Muscle of arm (tissue), 12 donors: ENCODE data around the gene BRI3. TPM values are rescaled to one million over a fixed set of nuclear protein-coding genes. Genes with fewer than 3 reads are reported as not detected.

ENCODE experiments used
- DNase-seq: peaks from one replicate; pipeline ENCODE4 v3.0.0-alpha.2; 2013
- polyA plus RNA-seq, 12 donors: library from polyadenylated mRNA; unstranded; fragments of 120-200 nt; gene quantifications; one replicate each; pipeline ENCODE4 v1.2.1, GENCODE V29; 2013; ENCODE audit not compliant: insufficient read length in 12 of 12

The BRI3 gene
- polyA plus RNA-seq, 12 donors = 60.2 to 110 (median 88.2) TPM; not detected in 1

DNA sequence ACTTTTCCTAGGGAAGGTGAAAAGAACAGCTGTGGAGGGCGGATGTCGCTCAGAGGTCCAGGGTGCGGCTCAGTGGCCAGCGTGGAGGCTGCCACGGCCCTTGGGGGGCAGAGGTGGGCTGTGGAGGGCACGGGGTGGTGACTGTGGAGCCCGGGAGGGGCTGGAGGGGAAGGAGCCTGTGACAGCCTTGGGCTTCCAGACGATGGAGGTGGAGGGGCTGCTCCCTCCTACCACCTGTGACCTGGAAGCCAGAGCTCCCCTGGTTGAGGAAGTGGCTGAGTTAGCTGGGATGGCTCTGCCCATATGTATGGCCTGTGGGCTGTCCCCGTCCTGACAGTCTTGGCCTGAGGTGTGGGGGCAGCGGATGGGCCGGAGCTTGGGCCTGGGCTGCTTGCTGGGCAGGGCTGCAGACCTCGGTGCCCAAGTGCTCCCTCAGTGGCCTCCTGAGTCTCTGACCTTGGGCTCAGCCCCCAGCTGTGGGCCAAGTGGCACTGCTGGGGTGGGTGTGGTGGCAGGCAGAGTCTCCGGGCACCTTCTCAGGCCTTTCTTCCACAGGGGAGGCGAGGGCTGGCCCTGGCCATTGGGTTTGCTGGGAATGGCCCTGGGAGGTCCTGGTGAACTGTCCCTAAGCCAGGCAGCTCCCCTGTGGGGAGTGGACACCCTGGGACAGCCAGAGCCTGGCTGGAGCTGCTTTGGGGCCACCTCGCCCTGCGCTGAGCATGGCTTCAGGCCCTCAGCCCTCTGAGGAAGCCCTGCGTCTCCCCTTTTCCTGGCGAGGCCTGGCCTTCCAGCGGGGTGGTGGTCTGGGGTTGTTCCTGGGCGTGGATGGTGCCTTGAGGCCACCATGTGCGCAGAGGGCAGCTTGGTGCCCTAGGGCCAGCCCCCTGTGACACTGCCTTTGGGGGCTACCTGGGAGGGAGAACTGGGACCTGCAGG is 3.9 kb downstream of the BRI3 start:
- no peak for DNase-seq

DNA sequence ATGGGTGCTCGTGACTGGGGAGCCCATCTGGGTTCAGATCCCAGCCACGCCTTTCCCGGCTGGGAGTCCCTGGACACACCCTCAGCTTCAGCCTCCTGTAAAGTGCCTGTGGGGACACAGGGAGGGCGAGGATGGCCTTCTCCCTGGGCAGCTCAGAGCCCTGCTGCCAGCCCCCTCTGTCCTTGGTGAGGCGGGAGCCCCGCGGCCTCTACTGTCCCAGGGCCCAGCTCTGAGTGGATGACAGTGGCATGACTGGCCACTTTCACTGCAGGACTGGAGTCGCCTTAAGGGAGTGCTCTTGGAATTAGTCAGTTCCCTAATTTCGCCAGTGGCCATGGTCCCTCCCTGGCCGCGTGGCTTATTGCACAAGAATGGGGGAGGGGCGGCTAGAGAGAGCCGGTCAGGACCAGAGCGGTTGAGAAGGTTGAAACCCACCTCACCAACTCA is 4.6 kb downstream of the BRI3 start:
- peak; percentile 15 for DNase-seq

DNA sequence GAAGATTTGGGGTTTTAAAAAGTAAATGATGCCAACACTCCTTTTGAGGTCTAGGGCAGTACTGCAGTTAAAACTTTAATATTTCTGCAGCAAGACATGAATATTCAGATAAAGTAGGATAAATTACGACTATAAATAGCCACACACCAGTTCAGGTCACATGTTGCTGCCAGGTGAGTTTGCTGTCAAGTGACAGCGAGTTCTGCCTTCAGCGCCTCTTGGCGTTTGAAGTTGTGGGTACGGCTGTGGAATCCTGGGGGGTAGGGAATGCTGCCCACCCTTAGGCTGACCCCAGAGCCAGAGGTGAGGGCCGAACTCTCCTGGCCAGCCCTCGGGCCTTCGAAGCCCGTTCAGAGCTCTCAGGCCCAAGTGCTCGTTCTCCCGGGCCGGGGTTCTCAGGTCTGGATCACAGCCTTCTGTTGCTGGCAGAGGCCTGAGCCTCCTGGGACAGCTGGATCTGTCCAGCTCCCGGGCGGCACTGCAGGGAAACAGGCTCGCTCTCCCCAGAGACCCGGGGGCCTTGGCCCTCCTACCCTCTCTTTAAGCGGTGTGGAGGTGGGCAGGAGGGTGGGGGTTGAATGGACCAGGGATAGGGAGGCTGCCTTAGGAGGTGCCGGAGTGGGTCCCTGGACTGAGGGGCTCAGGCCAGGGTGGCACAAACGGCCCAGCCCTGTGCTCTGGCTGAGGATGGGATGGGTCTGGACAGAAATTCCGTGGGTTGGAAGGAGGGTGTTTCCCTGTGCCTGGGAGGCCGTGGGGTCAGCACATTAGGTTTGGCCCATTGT is 5.4 kb downstream of the BRI3 start:
- DNase-seq = no peak

DNA sequence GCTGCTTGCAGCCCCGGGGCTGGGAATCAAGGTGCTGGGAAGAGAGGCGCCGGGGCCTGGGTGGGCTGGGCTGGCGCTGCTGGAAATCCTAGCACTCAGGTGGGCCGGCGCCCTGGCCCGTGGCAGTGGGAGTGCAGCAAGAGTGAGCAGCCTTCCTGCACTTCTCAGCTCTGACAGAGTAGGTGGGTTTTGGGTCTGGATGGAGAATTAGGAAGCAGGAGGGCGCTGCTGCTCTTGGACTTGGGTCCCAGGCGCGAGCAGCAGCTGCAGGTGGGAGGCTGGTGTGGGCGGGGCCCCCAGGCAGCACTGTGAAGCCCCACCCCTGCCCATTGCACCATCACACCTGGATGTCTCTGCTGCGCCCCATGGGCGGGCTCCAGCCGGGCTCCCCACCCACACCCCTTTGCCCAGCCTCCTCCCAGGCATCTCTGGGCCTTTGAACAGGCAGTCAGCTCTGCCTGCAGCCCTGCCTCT is 6.0 kb downstream of the BRI3 start:
- no peak for DNase-seq

DNA sequence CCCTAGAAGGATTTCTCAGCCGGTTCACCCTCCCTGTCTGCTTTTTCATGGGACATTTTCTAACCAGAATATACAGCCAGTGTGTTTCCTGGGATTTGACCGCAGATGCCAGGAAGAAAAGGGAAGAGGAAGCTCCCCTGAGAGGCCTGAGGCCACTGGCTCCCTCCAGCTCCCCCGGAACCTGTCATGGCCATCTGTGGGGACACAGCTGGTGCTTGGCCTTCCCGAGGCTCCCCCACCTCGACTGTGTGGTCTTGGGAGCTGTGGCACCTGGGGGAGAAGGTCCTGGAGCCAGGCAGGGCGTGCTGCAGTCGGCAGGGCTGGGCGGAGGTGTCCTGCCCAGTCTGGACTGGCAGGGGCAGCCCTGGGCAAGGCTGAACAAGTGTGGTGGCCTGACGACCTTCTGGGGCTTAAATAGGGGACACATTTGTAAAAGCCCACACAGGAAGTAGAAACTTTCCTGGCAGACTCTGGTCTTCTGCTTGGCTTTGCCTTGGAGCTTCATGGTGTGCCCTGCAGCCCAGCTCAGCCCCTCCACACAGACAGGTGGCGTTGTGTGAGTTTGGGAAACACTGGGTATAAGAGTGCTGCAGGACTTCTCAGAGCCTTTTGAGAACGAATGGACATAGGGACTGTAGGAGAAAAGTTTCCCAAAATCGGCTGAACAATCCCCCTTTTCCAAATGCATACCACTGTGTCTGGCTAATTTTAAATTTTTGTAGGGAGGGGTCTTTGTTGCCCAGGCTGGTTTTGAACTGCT is 6.8 kb downstream of the BRI3 start:
- no peak for DNase-seq

DNA sequence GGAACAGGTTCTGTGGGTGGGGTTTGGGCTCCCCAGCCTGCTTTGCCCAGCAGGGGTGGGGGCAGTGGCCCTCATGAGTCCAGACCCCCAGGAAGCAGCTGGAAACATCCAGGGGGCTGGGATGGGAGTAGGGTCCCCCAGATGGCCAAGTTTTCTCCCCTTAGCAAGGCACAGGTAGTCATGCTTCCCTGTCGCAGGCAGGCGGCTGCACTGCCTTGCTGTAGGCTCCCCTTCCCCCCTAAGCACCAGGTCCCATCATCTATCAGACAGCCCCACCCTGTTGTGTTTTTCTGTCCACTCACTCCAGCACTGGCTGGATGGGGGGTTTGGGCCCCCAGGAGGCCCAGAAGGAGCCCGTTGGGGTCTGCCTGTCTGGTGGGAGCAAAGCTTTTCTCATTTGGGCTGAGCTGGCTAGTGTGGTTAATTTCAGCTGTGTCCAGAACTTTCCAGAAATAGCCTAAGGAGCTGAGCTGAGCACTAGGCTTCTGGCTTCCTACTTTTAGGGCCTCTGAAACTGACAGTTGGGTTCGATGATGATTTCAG is 7.9 kb downstream of the BRI3 start:
- DNase-seq = no peak

DNA sequence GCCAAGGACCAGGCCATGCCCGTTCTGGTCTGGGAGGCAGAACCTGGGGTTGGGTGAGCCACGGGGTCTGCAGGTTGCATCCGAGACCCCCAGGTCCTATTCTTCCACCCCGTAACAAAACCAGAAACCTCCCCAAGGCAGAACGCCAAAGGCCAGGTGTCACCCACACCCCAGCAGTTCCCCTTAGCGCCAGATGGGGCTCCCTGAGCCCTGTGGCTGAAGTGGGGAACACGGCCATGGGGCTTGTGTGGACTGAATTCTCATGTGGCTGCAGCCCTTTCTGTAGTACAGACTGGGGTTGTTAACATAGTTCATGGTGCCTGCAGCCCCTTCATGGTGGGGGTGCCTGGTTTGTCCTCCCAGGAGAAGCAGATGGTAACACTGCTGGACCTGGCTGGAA is 10.2 kb downstream of the BRI3 start:
- no peak for DNase-seq

DNA sequence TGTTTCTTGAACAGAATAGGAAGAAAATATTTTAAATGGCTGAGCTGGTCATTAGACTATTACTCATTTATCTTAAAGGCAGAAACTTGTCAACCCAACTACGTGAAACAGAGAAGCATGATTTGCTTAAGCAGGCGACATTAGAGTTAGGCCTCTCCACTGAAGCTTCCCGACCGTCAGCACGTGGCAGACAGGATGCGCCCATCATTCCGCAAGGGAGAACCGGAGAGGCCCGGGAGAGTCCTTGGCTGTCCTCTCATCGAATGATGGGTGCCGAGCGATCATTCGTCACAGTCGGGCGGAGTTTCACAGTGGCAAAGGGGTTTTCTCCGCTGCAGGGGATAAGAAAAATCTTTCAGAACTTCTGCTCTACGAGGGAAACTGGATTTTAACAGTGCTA is 11.8 kb downstream of the BRI3 start:
- no peak for DNase-seq

DNA sequence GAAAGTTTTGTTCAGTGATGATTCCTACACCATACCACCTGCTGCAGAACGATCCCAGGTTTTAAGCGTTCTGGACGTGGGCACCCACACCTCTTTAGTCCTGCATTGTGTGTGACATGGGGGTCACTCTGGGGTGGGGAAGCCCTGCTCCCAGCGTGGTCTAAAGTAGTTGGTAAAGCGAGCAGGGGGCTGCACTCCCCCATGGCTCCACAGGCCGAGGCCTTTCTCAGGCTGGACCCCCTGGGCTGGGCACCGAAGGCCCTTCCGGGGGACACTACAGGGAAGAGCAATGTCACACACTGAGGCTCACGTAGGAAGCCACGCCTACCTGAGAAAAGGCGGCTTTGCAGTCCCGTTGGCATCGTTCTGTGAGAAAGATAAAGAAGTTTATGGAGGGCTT is 12.3 kb downstream of the BRI3 start:
- DNase-seq = no peak

DNA sequence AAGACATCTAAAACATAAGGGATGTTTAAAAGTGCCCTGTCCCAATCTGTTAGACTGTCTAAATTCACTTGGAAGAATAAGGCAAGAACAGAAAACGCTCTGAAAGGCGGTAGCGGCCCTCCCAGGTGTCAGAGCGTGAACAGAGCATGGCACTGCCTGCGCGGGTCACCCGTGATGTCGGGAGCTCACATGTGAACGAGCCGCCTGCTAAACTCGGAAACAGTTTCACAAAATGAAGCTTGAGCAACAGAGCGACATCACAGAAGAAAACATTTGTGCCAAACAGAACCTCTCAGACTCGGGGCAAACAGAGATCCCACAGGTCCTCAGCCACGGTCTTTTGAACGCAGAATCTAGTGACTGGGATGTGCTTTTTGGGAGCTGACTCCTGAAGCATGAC is 12.8 kb downstream of the BRI3 start:
- no peak for DNase-seq

DNA sequence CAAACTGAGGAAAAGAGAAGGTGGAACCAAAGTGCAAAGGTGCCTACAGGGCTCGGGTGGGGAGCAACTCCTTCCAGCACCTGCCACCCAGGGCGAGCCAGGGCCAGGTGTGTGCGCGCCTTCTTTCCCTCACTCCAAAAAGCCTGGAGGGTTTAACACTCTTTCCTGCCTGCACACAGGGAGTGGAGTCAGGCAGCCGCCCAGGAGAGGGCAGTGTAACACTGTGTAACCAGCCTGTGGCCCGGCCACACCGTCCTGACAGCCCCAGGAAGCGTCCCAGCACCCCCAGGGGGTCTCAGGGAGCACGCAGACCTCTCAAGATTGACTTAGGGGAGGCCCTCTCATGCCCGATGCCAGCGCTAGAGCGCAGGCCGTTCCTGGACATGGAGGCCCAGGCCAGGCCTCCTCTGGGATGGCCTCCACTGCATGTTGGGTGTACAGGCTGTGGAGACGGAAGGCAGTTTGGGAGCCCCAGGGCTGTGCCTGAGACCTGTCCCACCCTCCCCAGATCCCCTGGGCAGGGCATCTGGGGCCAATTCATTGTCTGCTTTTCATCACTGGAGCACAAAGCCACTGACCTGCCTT is 13.4 kb downstream of the BRI3 start:
- peak; percentile 26 for DNase-seq

DNA sequence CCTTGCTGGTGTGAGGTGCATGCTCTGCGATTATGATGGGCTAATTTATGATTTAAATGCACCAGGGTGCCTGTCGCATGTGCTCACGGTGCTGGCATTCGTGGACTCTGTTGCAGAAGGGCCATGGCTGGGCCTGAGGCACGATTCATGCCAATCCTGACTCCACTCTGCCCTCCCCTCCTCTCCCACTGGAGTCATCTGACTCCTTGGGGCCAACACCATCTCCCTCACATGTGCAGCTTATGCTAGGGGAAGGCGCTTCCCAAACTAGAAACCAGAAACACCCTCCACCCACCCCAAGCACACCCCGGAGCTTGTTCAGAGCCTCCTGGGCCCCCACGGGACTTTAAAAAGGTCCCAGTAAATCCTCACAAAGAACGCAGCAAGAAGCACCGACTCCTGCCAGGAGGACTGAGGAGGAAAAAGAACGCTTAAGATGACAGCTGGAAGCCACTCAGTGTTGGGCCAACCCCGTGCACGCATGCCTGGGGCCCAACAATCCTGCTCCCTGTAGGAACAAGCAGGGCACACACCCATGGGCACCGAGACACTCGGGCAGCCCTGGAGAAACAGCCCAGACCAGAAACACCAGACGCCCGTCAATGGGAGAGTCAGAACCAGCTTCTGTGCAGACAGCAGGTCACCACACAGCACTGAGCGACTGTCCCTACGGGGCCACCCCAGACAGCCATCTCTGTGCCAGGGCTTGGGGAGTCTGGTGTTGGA is 14.1 kb downstream of the BRI3 start:
- no peak for DNase-seq

DNA sequence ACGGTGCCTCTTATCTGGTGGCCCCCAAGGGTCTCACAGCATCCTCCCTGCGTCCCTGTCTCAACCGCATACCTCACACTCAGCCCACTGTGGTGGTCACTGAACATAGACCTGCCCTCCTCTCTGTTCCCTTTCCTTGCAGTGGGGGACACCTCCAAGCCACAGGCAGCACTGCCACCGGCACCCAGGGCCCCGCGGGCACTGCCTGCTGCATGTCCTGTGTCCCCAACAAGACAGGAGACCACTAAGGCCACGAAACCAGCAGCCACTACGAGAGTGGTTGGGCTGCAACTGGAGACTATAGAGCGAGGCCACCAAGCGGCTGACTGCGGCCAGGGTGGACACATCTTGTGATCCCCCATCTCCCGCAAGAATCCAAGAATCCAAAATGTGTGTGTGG is 15.3 kb downstream of the BRI3 start:
- DNase-seq = no peak

DNA sequence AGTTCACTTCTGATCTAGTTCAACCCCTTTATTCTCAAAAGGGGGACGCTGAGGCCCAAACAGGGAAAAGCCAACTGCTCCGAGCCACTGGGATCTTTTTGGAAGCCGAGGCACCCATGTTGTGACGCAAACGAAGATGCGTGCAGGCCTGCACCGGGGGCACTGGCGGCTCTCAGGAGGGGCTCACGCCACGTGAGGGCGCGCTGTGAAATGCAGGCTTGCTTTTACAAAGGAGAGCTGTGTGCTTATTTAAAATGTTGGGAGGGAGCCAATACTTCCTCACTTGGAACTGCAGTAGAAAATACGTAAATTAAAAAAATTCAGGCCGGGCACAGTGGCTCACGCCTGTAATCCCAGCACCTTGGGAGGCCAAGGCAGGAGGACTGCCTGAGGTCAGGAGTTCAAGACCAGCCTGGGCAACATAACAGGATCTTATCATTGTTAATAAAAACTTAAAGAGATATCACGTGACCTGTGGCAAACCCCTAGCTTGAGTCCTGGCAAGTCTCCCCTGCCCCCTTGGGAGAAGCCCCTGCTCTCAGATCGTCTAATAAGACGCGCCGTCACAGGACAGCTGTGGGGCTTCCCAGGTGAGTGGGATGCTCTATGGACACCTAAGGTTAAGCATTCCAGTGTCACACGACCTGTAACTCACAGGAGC is 16.3 kb downstream of the BRI3 start:
- no peak for DNase-seq

DNA sequence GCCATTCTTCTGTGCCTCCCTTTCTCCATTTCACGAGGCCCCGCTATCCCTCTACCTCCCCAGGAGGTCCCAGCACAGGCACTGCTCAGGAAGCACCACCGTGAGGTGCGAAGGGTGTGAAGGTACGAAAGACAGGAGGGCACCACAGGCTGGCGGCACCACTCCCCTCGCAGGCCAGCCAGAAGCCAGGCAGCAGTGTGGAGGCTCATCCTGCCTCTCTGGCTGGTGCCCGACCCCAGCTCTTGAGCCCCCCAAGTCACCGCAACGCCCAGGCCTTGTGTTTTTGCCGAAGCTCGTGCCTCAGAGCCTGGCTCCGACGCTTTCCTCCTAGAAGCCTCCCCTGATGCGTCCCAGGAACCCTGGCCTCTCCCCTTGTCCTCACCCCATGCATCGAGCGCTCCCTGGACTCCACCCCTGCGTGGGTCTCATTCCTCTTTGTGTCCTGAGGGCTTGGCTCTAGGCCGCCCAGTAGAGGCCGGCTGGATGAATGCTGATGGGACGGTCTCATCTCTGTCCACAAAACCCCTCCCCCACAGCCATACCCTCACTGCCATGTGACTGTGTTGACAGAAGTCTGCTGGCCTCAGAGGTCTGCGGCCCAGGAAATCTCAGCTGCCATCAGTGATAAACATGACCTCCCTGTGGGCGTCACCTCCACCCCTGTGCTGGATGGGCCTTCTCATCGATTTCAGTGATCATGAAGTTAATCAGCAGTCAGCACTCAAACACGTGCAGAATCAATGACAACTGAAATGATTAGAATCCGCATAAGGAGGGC is 19.3 kb downstream of the BRI3 start:
- no peak for DNase-seq

DNA sequence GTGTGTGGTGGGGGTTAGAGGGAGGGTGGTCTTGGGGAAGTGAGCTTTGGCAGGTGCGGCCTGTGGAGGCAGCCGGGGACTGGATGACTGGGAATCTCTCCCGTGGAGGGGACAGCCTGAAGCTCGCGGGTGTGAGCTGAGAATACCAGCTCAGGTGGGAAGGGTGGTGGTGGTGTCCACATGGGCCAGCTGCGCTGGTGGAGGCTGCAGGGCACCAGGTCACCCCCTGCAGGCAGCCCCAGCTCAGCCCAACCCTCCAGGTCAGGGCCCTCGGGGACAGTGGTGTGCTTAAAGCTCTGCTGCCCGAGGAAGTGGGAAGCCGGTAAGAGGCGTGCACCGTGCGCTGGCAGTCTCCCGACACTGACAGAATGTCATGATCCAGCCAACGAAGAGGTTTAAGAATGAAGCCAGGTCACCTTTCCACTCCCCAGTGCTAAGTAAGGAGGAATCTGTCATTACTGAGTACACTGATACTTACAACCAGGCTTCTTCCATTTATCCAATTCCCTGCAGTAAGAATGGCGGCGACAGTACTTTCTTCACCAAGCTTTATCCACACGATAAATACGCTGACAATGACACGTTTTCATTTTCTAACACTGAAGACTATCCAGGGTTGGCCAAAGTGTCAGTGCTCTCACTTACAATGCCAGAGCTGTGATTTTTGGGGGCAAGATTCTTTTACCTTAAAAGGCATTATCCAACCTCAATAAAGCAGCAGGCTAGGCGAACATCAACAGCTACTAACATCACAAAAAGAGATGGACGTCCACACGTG is 20.4 kb downstream of the BRI3 start:
- DNase-seq = no peak

DNA sequence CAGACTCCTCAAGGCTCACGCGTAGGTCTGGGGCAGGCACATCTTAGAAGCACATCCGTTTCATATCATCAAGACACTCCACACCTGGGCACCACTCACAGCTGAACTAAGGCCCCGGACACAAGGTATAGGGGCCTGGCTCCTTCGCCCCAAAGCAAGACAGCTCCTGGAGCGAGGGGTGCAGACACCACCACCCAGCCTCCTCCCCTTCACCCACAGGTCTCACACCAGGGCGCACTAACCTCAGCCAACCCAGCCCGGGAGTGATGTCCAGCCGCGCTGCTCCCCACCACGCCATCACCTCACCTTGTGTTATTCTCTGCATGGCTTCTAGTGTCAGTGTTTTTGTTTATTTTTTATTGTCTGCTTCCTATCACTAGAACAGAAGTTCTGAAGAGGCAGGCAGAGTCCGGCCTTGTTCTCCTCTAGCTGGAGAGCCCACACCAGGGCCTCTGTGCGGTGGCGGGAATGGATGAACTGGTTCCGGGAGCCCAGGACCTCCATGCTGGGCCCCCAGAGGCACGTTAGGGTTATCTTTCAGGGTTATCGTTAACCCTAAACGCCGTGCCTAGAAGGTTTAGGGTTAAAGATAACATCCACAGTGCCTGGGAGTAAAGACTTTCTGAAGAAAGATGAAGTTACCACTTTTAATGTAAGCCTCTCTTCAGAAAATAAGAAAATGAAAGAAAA is 21.8 kb downstream of the BRI3 start:
- DNase-seq = no peak

DNA sequence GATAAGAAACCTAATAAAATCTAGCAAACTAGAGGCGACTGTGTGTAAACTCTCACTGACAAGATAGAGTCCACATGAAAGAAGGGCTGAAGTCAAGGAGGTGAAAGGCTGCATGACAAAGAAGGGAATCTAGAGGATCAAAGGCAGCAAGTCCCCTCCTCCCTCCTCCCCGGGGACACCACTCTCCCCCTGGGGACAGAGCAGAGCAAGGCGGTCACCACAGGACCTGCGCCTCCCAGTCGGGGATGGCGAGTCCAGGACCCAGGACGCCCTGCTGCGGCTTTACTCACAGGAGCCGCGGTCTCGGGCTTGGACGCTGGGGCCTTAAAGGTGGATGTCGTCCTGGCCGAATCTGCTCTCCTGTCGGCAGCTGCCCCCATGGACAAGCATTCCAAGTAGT is 22.4 kb downstream of the BRI3 start:
- no peak for DNase-seq
